CD4-positive, alpha-beta T cell (primary cell): ENCODE results near the gene MT1M. TPM values are rescaled to one million over a fixed set of nuclear protein-coding genes. Genes with fewer than 3 reads are reported as not detected.

Source experiments
- ATAC-seq: fragments of 200-7000 bp; cut with Tn5 transposase; one replicate; pipeline ENCODE4 v1.10.0; 2022; ENCODE audit warnings: mild to moderate bottlenecking; ENCODE audit not compliant: poor library complexity
- CTCF ChIA-PET: fragments of 350-600 bp; sonication (Branson Sonifier 250); formaldehyde crosslinking; loops from one replicate; lab custom pipeline; 2021; ENCODE audit warnings: antibody characterized with exemption, inconsistent platforms; lab: Charles Lee
- POLR2A ChIA-PET: fragments of 350-600 bp; sonication (Branson Sonifier 250); formaldehyde crosslinking; loops from one replicate; lab custom pipeline; 2021; ENCODE audit warnings: antibody characterized with exemption, inconsistent platforms; lab: Charles Lee
- DNase-seq, 14 experiments: peaks; one replicate each; pipeline ENCODE4 v3.0.0-alpha.2; 2013 to 2020; ENCODE audit warnings: mixed read lengths in 2 of 14
- H3K27ac ChIP-seq, 2 donors: one replicate each; pipeline versions ENCODE4 v1.5.1 to v1.7.0; 2013; ENCODE audit warnings: low read length in 2 of 2, low read depth in 1 of 2, mild to moderate bottlenecking in 1 of 2
- H3K27me3 ChIP-seq, 2 experiments: 1 replicate in 1 of 2; 2 replicates in 1 of 2; pipeline versions ENCODE4 v1.6.1 to v1.7.0; 2013; ENCODE audit warnings: low read length in 2 of 2, control low read depth in 1 of 2, mild to moderate bottlenecking in 1 of 2, moderate library complexity in 1 of 2; ENCODE audit not compliant: insufficient read depth in 2 of 2, control insufficient read depth in 1 of 2
- H3K36me3 ChIP-seq: one replicate; pipeline ENCODE4 v1.6.1; 2013; ENCODE audit warnings: low read length, control low read depth; ENCODE audit not compliant: insufficient read depth
- H3K4me1 ChIP-seq: one replicate; pipeline ENCODE4 v1.6.1; 2013; ENCODE audit warnings: low read length, control low read depth; ENCODE audit not compliant: insufficient read depth
- H3K4me3 ChIP-seq: one replicate; pipeline ENCODE4 v1.5.1; 2013; ENCODE audit warnings: mild to moderate bottlenecking, low read length, moderate library complexity
- H3K9me3 ChIP-seq, 2 experiments: 1 replicate in 1 of 2; 2 replicates in 1 of 2; pipeline versions ENCODE4 v1.6.1 to v1.7.0; 2013; ENCODE audit warnings: low read length in 2 of 2, mild to moderate bottlenecking in 2 of 2, control low read depth in 1 of 2, moderate library complexity in 1 of 2; ENCODE audit not compliant: control insufficient read depth in 1 of 2, insufficient read depth in 1 of 2
- H3K27ac Mint-ChIP-seq: one replicate; pipeline ENCODE4 v1.8.0; 2020; ENCODE audit warnings: mixed read lengths
- H3K27me3 Mint-ChIP-seq: one replicate; pipeline ENCODE4 v1.8.0; 2021; ENCODE audit warnings: mixed read lengths
- H3K36me3 Mint-ChIP-seq: one replicate; pipeline ENCODE4 v1.8.0; 2021; ENCODE audit warnings: low read depth, mixed read lengths
- H3K4me1 Mint-ChIP-seq: one replicate; pipeline ENCODE4 v1.8.0; 2021; ENCODE audit warnings: low read depth, mixed read lengths
- H3K4me3 Mint-ChIP-seq: one replicate; pipeline ENCODE4 v1.8.0; 2020; ENCODE audit warnings: mild to moderate bottlenecking, mixed read lengths
- H3K9me3 Mint-ChIP-seq: one replicate; pipeline ENCODE4 v1.8.0; 2020; ENCODE audit warnings: mixed read lengths
- intact Hi-C, 2 experiments: fragments of 100-400 bp; cut with DNase I in 1 of 2; cut with micrococcal nuclease in 1 of 2; formaldehyde crosslinking; loops; one replicate each; pipeline versions ENCODE4 v1.15.1 to v1.9.0; 2023 to 2025; cut with DNase I, micrococcal nuclease
- total RNA-seq, 174 experiments: library from RNA in 2 of 174; stranded (reverse) in 2 of 174; gene quantifications; one replicate each; pipeline ENCODE4 v1.2.3 and lab custom pipeline; 2021 to 2026
- TF ChIP-seq, protein P1 (sequence below): fragments of 200-600 bp; IDR thresholded peaks from one replicate; pipeline ENCODE4 v1.8.0; 2022; ENCODE audit warnings: antibody characterized with exemption, mild to moderate bottlenecking

The MT1M gene
- total RNA-seq, 2 experiments from 2014 or later, result not detected

DNA sequence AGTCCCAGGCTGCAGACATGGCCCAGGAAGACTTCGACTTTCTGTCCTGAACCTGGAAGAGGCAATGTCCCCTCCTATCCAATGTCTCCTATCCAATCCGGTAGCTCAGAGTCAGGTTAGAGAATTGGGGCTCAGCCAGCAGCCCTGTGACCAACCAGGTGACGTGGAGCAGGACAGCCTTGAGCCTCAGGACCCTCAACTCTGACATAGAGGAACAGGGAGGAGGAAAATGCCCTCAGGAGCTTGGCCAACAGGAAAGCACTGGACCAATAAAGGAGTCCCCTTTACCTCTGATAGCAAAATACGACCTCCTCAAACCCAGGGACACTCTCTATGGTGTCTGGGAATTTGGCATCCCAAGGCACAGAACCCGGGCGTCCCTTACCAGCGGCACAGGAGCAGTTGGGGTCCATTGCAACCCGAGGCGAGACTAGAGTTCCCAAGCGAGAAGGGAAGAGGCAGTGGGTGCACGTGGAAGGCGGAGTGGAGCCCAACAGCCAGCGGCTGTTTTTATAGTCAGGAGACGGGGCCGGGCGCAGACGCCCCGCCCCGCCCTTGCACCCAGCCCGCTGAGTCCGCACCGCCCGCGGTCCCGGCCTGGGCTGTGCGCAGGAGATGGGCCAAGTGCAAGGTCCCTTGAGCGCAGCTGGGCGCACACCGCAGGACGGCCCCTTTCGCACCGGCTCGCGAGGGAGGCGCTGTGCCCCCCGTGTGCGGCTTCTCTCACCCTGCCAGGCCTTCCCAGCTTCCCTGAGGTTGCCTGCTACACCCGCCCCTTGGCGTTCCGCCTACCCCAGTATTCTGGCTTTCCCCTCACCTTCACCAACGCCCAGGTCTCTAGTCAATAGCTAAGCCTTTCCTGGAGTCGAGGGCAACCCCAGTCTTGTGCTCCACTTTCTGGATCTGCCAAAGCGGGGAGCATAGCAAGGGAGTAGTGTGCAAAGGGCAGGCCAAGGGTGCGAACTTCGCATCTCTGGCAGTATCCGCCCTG lies 35.4 kb downstream of the MT1M start, which contains the start of gene MT1G:
Gene MT1G, minus strand, starts transcription at position 485 of the 991 bp plus-strand sequence. Its CDS starts 72 bp downstream, at position 413.
- ChIA-PET POLR2A (interaction anchor here (2.4 kb wide), 1 partner anchor 15 kb away, joined by 11 read pairs; the partner anchor contains the start of gene MT1X), CTCF (no interaction called here)
- Mint-ChIP-seq H3K9me3 (no peaks in the 10 kb centered on the region), H3K27me3 (peaks cover 96% of the 10 kb centered on the region), H3K4me3 (peak within 1 kb of the TSS; percentile 34), H3K36me3 (no peaks in the 10 kb centered on the region), H3K27ac (no peak within 1 kb of the TSS), H3K4me1 (peaks cover 22% of the 10 kb centered on the region)
- Histone ChIP-seq H3K4me3 (no peak within 1 kb of the TSS), H3K36me3 (no peaks in the 10 kb centered on the region), H3K27me3 (peaks cover 48 to 59% of the 10 kb centered on the region in 2 experiments), H3K4me1 (peaks cover 27% of the 10 kb centered on the region), H3K27ac (no peak within 1 kb of the TSS), H3K9me3 (peaks cover 0 to 11% of the 10 kb centered on the region in 2 experiments)
- DNase-seq (peak in 5 of 14 experiments; percentile 4 to 47 (median 20)), ATAC-seq (peak; percentile 41)
- intact Hi-C loops, result no loop called here
- TF ChIP-seq, protein P1, sequence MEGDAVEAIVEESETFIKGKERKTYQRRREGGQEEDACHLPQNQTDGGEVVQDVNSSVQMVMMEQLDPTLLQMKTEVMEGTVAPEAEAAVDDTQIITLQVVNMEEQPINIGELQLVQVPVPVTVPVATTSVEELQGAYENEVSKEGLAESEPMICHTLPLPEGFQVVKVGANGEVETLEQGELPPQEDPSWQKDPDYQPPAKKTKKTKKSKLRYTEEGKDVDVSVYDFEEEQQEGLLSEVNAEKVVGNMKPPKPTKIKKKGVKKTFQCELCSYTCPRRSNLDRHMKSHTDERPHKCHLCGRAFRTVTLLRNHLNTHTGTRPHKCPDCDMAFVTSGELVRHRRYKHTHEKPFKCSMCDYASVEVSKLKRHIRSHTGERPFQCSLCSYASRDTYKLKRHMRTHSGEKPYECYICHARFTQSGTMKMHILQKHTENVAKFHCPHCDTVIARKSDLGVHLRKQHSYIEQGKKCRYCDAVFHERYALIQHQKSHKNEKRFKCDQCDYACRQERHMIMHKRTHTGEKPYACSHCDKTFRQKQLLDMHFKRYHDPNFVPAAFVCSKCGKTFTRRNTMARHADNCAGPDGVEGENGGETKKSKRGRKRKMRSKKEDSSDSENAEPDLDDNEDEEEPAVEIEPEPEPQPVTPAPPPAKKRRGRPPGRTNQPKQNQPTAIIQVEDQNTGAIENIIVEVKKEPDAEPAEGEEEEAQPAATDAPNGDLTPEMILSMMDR, result no peak

GRCh38 chr16:56669005-56669839 lies 36.8 kb downstream of the MT1M start, which contains the start of gene MT1H:
TSS of gene MT1H (plus strand) at chr16:56669814. CDS start at chr16:56669885, 71 bp downstream.
- Histone ChIP-seq H3K4me1 (peaks cover 20% of the 10 kb centered on the region), H3K36me3 (no peaks in the 10 kb centered on the region), H3K9me3 (peaks cover 0 to 11% of the 10 kb centered on the region in 2 experiments), H3K27ac (no peak within 1 kb of the TSS), H3K4me3 (no peak within 1 kb of the TSS), H3K27me3 (peaks cover 49 to 59% of the 10 kb centered on the region in 2 experiments)
- Mint-ChIP-seq H3K27me3 (peaks cover 99% of the 10 kb centered on the region), H3K36me3 (no peaks in the 10 kb centered on the region), H3K4me1 (peaks cover 20% of the 10 kb centered on the region), H3K27ac (no peak within 1 kb of the TSS), H3K9me3 (no peaks in the 10 kb centered on the region), H3K4me3 (no peak within 1 kb of the TSS)
- ChIA-PET POLR2A (interaction anchor here (2.4 kb wide), 1 partner anchor 13 kb away, joined by 11 read pairs; the partner anchor contains the start of gene MT1X), CTCF (no interaction called here)
- ATAC-seq, result peak; percentile 35
- intact Hi-C loops, result no loop called here
- TF ChIP-seq, protein P1, result no peak
- DNase-seq, result no peak
